B cell (primary cell): ENCODE results near the gene CNTF. TPM values are rescaled to one million over a fixed set of nuclear protein-coding genes. Genes with fewer than 3 reads are reported as not detected.

Experiments used
- ATAC-seq: fragments of 200-7000 bp; cut with Tn5 transposase; one replicate; pipeline ENCODE4 v1.10.0; 2021; ENCODE audit warnings: low read depth, mild to moderate bottlenecking, moderate number of reproducible peaks, moderate library complexity
- CTCF ChIA-PET: fragments of 350-600 bp; sonication (Branson Sonifier 250); formaldehyde crosslinking; loops from one replicate; lab custom pipeline; 2021; ENCODE audit warnings: antibody characterized with exemption, inconsistent platforms; lab: Charles Lee
- POLR2A ChIA-PET: fragments of 350-600 bp; sonication (Branson Sonifier 250); formaldehyde crosslinking; loops from one replicate; lab custom pipeline; 2021; ENCODE audit warnings: antibody characterized with exemption; lab: Charles Lee
- DNase-seq: peaks from one replicate; pipeline ENCODE4 v3.0.0; 2013
- H2AFZ ChIP-seq: 2 replicates; pipeline ENCODE4 v1.6.1; 2012; ENCODE audit warnings: mild to moderate bottlenecking, low read depth, low read length; ENCODE audit not compliant: insufficient read depth, poor library complexity, severe bottlenecking
- H3K27ac ChIP-seq, 2 donors: 1 replicate in 1 of 2; 2 replicates in 1 of 2; pipeline ENCODE4 v1.5.1; 2012 to 2013; ENCODE audit warnings: low read length in 2 of 2, mild to moderate bottlenecking in 2 of 2, moderate library complexity in 1 of 2
- H3K27me3 ChIP-seq, 4 experiments: fragments of 200-600 bp in 1 of 4; sonication (generic) in 1 of 4; replicated peaks in 1 of 4; 1 replicate in 2 of 4; 2 replicates in 2 of 4; pipeline versions ENCODE4 v1.6.1 to v1.7.0; 2013 to 2016; ENCODE audit warnings: low read length in 3 of 4, mild to moderate bottlenecking in 2 of 4, mixed read lengths in 1 of 4, moderate library complexity in 1 of 4; ENCODE audit not compliant: insufficient read depth in 4 of 4, control insufficient read depth in 3 of 4; ENCODE audit errors: control extremely low read depth in 1 of 4
- H3K36me3 ChIP-seq, 2 experiments: replicated peaks in 1 of 2; 1 replicate in 1 of 2; 2 replicates in 1 of 2; pipeline versions ENCODE4 v1.6.1 to v1.7.1; 2013; ENCODE audit warnings: low read length in 1 of 2; ENCODE audit not compliant: insufficient read depth in 2 of 2, control insufficient read depth in 1 of 2; ENCODE audit errors: control extremely low read depth in 1 of 2, extremely low read depth in 1 of 2
- H3K4me1 ChIP-seq, 2 donors: fragments of 200-600 bp in 1 of 2; sonication (generic) in 1 of 2; 1 replicate in 1 of 2; 2 replicates in 1 of 2; pipeline versions ENCODE4 v1.5.1 to v1.6.1; 2013 to 2017; ENCODE audit warnings: low read length in 2 of 2; ENCODE audit not compliant: control insufficient read depth in 2 of 2, insufficient read depth in 2 of 2
- H3K4me2 ChIP-seq: replicated peaks from 2 replicates; pipeline ENCODE3; 2012; ENCODE audit warnings: mild to moderate bottlenecking, low read depth, low read length; ENCODE audit not compliant: poor library complexity, severe bottlenecking
- H3K4me3 ChIP-seq, 5 experiments: fragments of 200-600 bp in 1 of 5; sonication (generic) in 1 of 5; 1 replicate in 3 of 5; 2 replicates in 2 of 5; pipeline versions ENCODE4 v1.5.1 to v1.7.0; 2011 to 2016; ENCODE audit warnings: low read length in 4 of 5, mild to moderate bottlenecking in 4 of 5, low read depth in 2 of 5, control low read depth in 1 of 5, moderate library complexity in 1 of 5; ENCODE audit not compliant: insufficient read depth in 1 of 5; ENCODE audit errors: control extremely low read depth in 1 of 5, extremely low read depth in 1 of 5
- H3K79me2 ChIP-seq: fragments of 200-600 bp; sonication (generic); one replicate; pipeline ENCODE4 v1.6.0; 2016; ENCODE audit warnings: low read length; ENCODE audit not compliant: control insufficient read depth, insufficient read depth
- H3K9ac ChIP-seq: fragments of 200-600 bp; sonication (generic); 2 replicates; pipeline ENCODE4 v1.6.1; 2017; ENCODE audit warnings: mild to moderate bottlenecking, low read length, moderate library complexity
- H3K9me3 ChIP-seq, 3 donors: one replicate each; pipeline versions ENCODE4 v1.6.1 to v1.7.1; 2013; ENCODE audit warnings: low read length in 2 of 3; ENCODE audit not compliant: control insufficient read depth in 2 of 3, insufficient read depth in 1 of 3; ENCODE audit errors: control extremely low read depth in 1 of 3
- H4K20me1 ChIP-seq: 2 replicates; pipeline ENCODE4 v1.6.0; 2012; ENCODE audit warnings: mild to moderate bottlenecking, low read length; ENCODE audit not compliant: insufficient read depth, control insufficient read depth, poor library complexity, severe bottlenecking
- H3K27ac Mint-ChIP-seq: one replicate; pipeline ENCODE4 v1.8.0; 2021; ENCODE audit warnings: mixed read lengths
- H3K27me3 Mint-ChIP-seq: one replicate; pipeline ENCODE4 v1.8.0; 2021; ENCODE audit warnings: mixed read lengths
- H3K4me1 Mint-ChIP-seq: one replicate; pipeline ENCODE4 v1.8.0; 2021; ENCODE audit warnings: mixed read lengths
- H3K4me3 Mint-ChIP-seq: one replicate; pipeline ENCODE4 v1.8.0; 2021; ENCODE audit warnings: mixed read lengths
- H3K9me3 Mint-ChIP-seq: one replicate; pipeline ENCODE4 v1.8.0; 2022; ENCODE audit warnings: mixed read lengths; ENCODE audit not compliant: insufficient read depth
- CTCF ChIP-seq: fragments of 200-600 bp; IDR thresholded peaks from one replicate; pipeline ENCODE4 v1.8.0; 2022; ENCODE audit warnings: antibody characterized with exemption, mild to moderate bottlenecking
- EZH2 ChIP-seq: IDR thresholded peaks from 2 replicates; pipeline ENCODE4 v1.6.1; 2012; ENCODE audit warnings: borderline replicate concordance, low read depth, mild to moderate bottlenecking, moderate library complexity, low read length; ENCODE audit not compliant: insufficient read depth, poor library complexity, severe bottlenecking
- WGBS: methylation state at CpG from one replicate; pipeline ENCODE4 v1.1.5; 2013; ENCODE audit warnings: missing lambda C conversion rate; ENCODE audit not compliant: insufficient coverage; 5-methylcytosine and 5-hydroxymethylcytosine counted together
- intact Hi-C: fragments of 100-400 bp; cut with micrococcal nuclease; formaldehyde crosslinking; loops from one replicate; pipeline ENCODE4 v1.10.0; 2022
- polyA plus RNA-seq: library from polyadenylated mRNA; depleted of rRNA; stranded (reverse); fragments of >200 nt; gene quantifications from 2 replicates; pipeline ENCODE4 v1.2.3, GENCODE V29; 2012
- total RNA-seq, 2 donors: library from RNA; stranded (reverse); fragments of 120-200 nt in 1 of 2; gene quantifications; 1 replicate in 1 of 2; 2 replicates in 1 of 2; pipeline versions ENCODE4 v1.2.3 to v1.2.4, GENCODE V29; 2013 to 2022

The CNTF gene
- total and polyA plus RNA-seq, 2 donors (not counting 1 experiment from before 2014, with no cell fraction given): 1.4 to 4.8 TPM

- CTCF ChIA-PET: interaction anchor here (0.7 kb wide), 1 partner anchor 537 kb away, joined by 4 read pairs; no protein-coding TSS in a partner anchor
Measured at GRCh38 chr11:58621586-58622262, 741 bp upstream of the CNTF start.

More at GRCh38 chr11:58621586-58622262, 741 bp upstream of the CNTF start:
- Histone ChIP-seq H3K9me3 (no peaks in the 10 kb centered on the region), H2AFZ (no peak overlapping the region), H3K4me3 (no peak overlapping the region), H3K27ac (no peak overlapping the region), H3K4me1 (peaks cover under 1% of the 10 kb centered on the region in 2 donors), H3K4me2 (no peak overlapping the region), H3K79me2 (no peaks in the 10 kb centered on the region), H3K9ac (no peak overlapping the region), H3K27me3 (no peaks in the 10 kb centered on the region), H4K20me1 (no peaks in the 10 kb centered on the region), H3K36me3 (peaks cover 6 to 78% of the 10 kb centered on the region in 2 experiments)
- POLR2A ChIA-PET: no interaction called here
- H3K27me3 Mint-ChIP-seq: no peaks in the 10 kb centered on the region
- H3K27ac Mint-ChIP-seq: no peak overlapping the region
- peaks cover 4% of the 10 kb centered on the region for H3K4me1 Mint-ChIP-seq
- H3K4me3 Mint-ChIP-seq: no peak overlapping the region
- WGBS: no CpG with 5 or more reads among the region's 4 CpGs
- TF ChIP-seq EZH2 (no peak), CTCF (no peak)
- no peak for ATAC-seq
- no peaks in the 10 kb centered on the region for H3K9me3 Mint-ChIP-seq
- no peak for DNase-seq
- intact Hi-C loops: no loop called here
